MM.1S (cell line): Measurements from ENCODE around the gene AKAP13.
"Not testable (repeated sequence)": the region's sequence is repeated elsewhere in the genome, so short reads cannot be mapped to it uniquely, and the experiment has no call there.

ENCODE experiments used
- DNase-seq: peaks from one replicate; pipeline ENCODE4 v3.0.0-alpha.2; 2015
- H2AFZ ChIP-seq: fragments of 300-600 bp; sonication (generic); 2 replicates; pipeline ENCODE4 v1.6.0; 2016; ENCODE audit warnings: antibody characterized with exemption, low read length
- H3F3A ChIP-seq: fragments of 300-600 bp; sonication (generic); 2 replicates; pipeline ENCODE4 v1.6.1; 2016; ENCODE audit warnings: mild to moderate bottlenecking, antibody characterized with exemption, low read length, moderate library complexity, mixed read lengths; ENCODE audit not compliant: insufficient read depth
- H3K27ac ChIP-seq: fragments of 300-600 bp; sonication (generic); 2 replicates; pipeline ENCODE4 v1.5.1; 2016; ENCODE audit warnings: mild to moderate bottlenecking, low read length
- H3K27me3 ChIP-seq: fragments of 300-600 bp; sonication (generic); replicated peaks from 2 replicates; pipeline ENCODE4 v1.6.0; 2016; ENCODE audit warnings: low read length; ENCODE audit not compliant: insufficient read depth
- H3K36me3 ChIP-seq: fragments of 300-600 bp; sonication (generic); replicated peaks from 2 replicates; pipeline ENCODE4 v1.6.1; 2016; ENCODE audit warnings: mild to moderate bottlenecking, low read length, mixed read lengths; ENCODE audit not compliant: insufficient read depth
- H3K4me1 ChIP-seq: fragments of 300-600 bp; sonication (generic); 2 replicates; pipeline ENCODE4 v1.6.1; 2016; ENCODE audit warnings: low read length, mixed read lengths
- H3K4me2 ChIP-seq: fragments of 300-600 bp; sonication (generic); 2 replicates; pipeline ENCODE4 v1.6.0; 2016; ENCODE audit warnings: low read depth, low read length
- H3K4me3 ChIP-seq: fragments of 300-600 bp; sonication (generic); 2 replicates; pipeline ENCODE4 v1.5.1; 2016; ENCODE audit warnings: low read length, mixed read lengths
- H3K79me2 ChIP-seq: fragments of 300-600 bp; sonication (generic); 2 replicates; pipeline ENCODE4 v1.6.1; 2016; ENCODE audit warnings: mixed run types, low read length, mixed read lengths
- H3K9ac ChIP-seq: fragments of 300-600 bp; sonication (generic); 2 replicates; pipeline ENCODE4 v1.6.1; 2016; ENCODE audit warnings: low read length, mixed read lengths
- H3K9me2 ChIP-seq: fragments of 300-600 bp; sonication (generic); replicated peaks from 2 replicates; pipeline ENCODE4 v1.6.1; 2016; ENCODE audit warnings: mild to moderate bottlenecking, low read length, mixed read lengths; ENCODE audit not compliant: insufficient read depth
- H3K9me3 ChIP-seq: fragments of 300-600 bp; sonication (generic); replicated peaks from 2 replicates; pipeline ENCODE4 v1.6.1; 2016; ENCODE audit warnings: mild to moderate bottlenecking, low read length, mixed read lengths; ENCODE audit not compliant: insufficient read depth
- H4K20me1 ChIP-seq: fragments of 300-600 bp; sonication (generic); 2 replicates; pipeline ENCODE4 v1.6.1; 2016; ENCODE audit warnings: mild to moderate bottlenecking, low read length, moderate library complexity, mixed read lengths; ENCODE audit not compliant: insufficient read depth
- CTCF ChIP-seq: fragments of 300-600 bp; sonication (generic); IDR thresholded peaks from 2 replicates; pipeline ENCODE4 v1.5.1; 2016; ENCODE audit warnings: antibody characterized with exemption, low read length, mixed read lengths
- EZH2 ChIP-seq: fragments of 300-600 bp; sonication (generic); optimal IDR thresholded peaks from 2 replicates; pipeline ENCODE3; 2017; ENCODE audit warnings: low read depth, mild to moderate bottlenecking, antibody characterized with exemption, low read length, mixed read lengths
- EZH2phosphoT487 ChIP-seq: fragments of 300-600 bp; sonication (generic); IDR thresholded peaks from 2 replicates; pipeline ENCODE4 v1.6.1; 2018; ENCODE audit warnings: antibody characterized with exemption, low read length

Gene AKAP13

GRCh38 chr15:85661859-85662258, 281.5 kb downstream of the AKAP13 start:
- Histone ChIP-seq H3K9ac (no peak overlapping the region), H4K20me1 (no peaks in the 10 kb centered on the region), H2AFZ (no peak overlapping the region), H3K4me1 (no peaks in the 10 kb centered on the region), H3K36me3 (no peaks in the 10 kb centered on the region), H3F3A (no peaks in the 10 kb centered on the region), H3K9me3 (no peaks in the 10 kb centered on the region), H3K27me3 (no peaks in the 10 kb centered on the region), H3K4me3 (no peak overlapping the region), H3K79me2 (no peaks in the 10 kb centered on the region), H3K27ac (no peak overlapping the region), H3K4me2 (no peak overlapping the region), H3K9me2 (no peaks in the 10 kb centered on the region)
- no peak for DNase-seq
- TF ChIP-seq EZH2, result no peak
- no peak for TF ChIP-seq CTCF
- no peak for TF ChIP-seq EZH2phosphoT487

DNA sequence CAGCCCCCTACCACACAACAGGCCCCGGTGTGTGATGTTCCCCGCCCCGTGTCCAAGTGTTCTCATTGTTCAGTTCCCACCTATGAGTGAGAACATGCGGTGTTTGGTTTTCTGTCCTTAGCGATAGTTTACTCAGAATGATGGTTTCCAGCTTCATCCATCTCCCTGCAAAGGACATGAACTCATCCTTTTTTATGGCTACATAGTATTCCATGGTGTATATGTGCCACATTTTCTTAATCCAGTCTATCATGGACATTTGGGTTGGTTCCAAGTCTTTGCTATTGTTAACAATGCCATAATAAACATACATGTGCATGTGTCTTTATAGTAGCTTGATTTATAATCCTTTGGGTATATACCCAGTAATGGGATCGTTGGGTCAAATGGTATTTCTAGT, 285.3 kb downstream of the AKAP13 start:
- not testable (repeated sequence) for H3K27ac ChIP-seq, H3K79me2 ChIP-seq, H2AFZ ChIP-seq, H3K9me2 ChIP-seq, H4K20me1 ChIP-seq, H3K9me3 ChIP-seq, H3K27me3 ChIP-seq, H3K9ac ChIP-seq, H3K4me3 ChIP-seq, H3K4me2 ChIP-seq, H3K4me1 ChIP-seq, H3F3A ChIP-seq, DNase-seq, H3K36me3 ChIP-seq

- Histone ChIP-seq H4K20me1 (no peaks in the 10 kb centered on the region), H3K27me3 (no peaks in the 10 kb centered on the region), H3K27ac (peak overlapping the region; percentile 49; the same call in 1 of the 2 replicates), H3K9me3 (no peaks in the 10 kb centered on the region), H3K9ac (peak overlapping the region; percentile 7; the same call in 1 of the 2 replicates), H3K4me2 (no peak overlapping the region), H3K36me3 (no peaks in the 10 kb centered on the region; the same call in 1 of the 2 replicates), H3K9me2 (no peaks in the 10 kb centered on the region), H3K4me1 (peaks cover 9% of the 10 kb centered on the region), H3F3A (no peaks in the 10 kb centered on the region), H2AFZ (no peak overlapping the region), H3K79me2 (no peaks in the 10 kb centered on the region), H3K4me3 (no peak overlapping the region)
- no peak for TF ChIP-seq EZH2
- no peak for TF ChIP-seq CTCF
- no peak for TF ChIP-seq EZH2phosphoT487
- peak; percentile 68 for DNase-seq
These were observed 287.4 kb downstream of the AKAP13 start for GRCh38 chr15:85667491-85668424.

DNA sequence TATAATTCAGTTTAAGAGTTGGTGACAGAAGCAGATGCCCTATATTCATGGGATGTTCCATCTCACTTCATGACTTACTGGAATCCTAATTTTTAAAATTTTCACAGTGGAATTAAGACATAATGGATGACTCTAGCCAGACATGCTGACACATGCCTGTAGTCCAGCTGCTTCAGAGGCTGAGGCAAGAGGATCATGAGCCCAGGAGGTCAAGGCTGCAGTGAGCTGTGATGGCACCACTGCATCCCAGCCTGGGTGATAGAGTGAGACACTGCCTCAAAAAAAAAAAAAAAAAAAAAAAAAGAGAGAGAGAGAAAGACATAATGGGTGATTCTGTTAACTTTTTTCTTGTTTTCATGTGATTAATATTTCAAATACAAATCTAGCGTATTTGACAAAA, 290.8 kb downstream of the AKAP13 start:
- Histone ChIP-seq H3K9me3 (no peaks in the 10 kb centered on the region), H3K79me2 (no peaks in the 10 kb centered on the region), H4K20me1 (no peaks in the 10 kb centered on the region), H3K9me2 (no peaks in the 10 kb centered on the region), H3K27ac (no peak overlapping the region), H3K4me2 (no peak overlapping the region), H3K36me3 (no peaks in the 10 kb centered on the region; the same call in 1 of the 2 replicates), H3F3A (no peaks in the 10 kb centered on the region), H3K27me3 (no peaks in the 10 kb centered on the region), H3K4me1 (peaks cover 9% of the 10 kb centered on the region), H3K9ac (no peak overlapping the region), H2AFZ (no peak overlapping the region), H3K4me3 (no peak overlapping the region)
- TF ChIP-seq EZH2 (no peak), EZH2phosphoT487 (no peak), CTCF (no peak)
- no peak for DNase-seq
